Upper lobe of right lung (tissue), 1 donor: ENCODE results near the gene TNPO2. TPM values are rescaled to one million over a fixed set of nuclear protein-coding genes. Genes with fewer than 3 reads are reported as not detected.

Source experiments
- ATAC-seq: fragments of 200-7000 bp; cut with Tn5 transposase; one replicate; pipeline ENCODE4 v1.9.1; 2020; ENCODE audit warnings: mild to moderate bottlenecking, moderate library complexity
- DNase-seq: peaks from one replicate; pipeline ENCODE4 v3.0.0-alpha.2; 2020
- H3K27ac ChIP-seq: fragments of 200-600 bp; one replicate; pipeline ENCODE4 v1.8.0; 2022
- H3K27me3 ChIP-seq: fragments of 200-600 bp; one replicate; pipeline ENCODE4 v1.8.0; 2022; ENCODE audit warnings: mild to moderate bottlenecking
- H3K36me3 ChIP-seq: fragments of 200-600 bp; one replicate; pipeline ENCODE4 v1.8.0; 2022
- H3K4me1 ChIP-seq: fragments of 200-600 bp; one replicate; pipeline ENCODE4 v1.8.0; 2022
- H3K4me3 ChIP-seq: fragments of 200-600 bp; one replicate; pipeline ENCODE4 v1.8.0; 2022; ENCODE audit warnings: mild to moderate bottlenecking
- H3K9me3 ChIP-seq: fragments of 200-600 bp; one replicate; pipeline ENCODE4 v1.8.0; 2022
- CTCF ChIP-seq: fragments of 200-600 bp; IDR thresholded peaks from one replicate; pipeline ENCODE4 v1.8.0; 2022; ENCODE audit warnings: antibody characterized with exemption
- intact Hi-C: fragments of 100-400 bp; cut with DNase I; formaldehyde crosslinking; loops from one replicate; pipeline ENCODE4 v1.11.0; 2022
- total RNA-seq: library from RNA; stranded (reverse); fragmentation: NEBNext Ultra II Directional; extraction: Animal tissue kit (Norgen Biotek cat#: 25700); gene quantifications from one replicate; pipeline ENCODE4 v1.2.1, GENCODE V29; 2021
- donor health status: DM: no; HTN: yes; CAD: no; lungs with severe emphysema.

The TNPO2 gene
- total RNA-seq, 1 donor from 2014 or later, result 49.0 TPM

- ATAC-seq (peak; percentile 2), DNase-seq (no peak)
- H3K36me3 ChIP-seq, result peaks cover 42% of the 10 kb centered on the region
Measured at GRCh38 chr19:12665671-12666264, 58.0 kb downstream of the TNPO2 start.

GRCh38 chr19:12665281-12665573 lies 58.5 kb downstream of the TNPO2 start:
- Histone ChIP-seq H3K27me3 (no peaks in the 10 kb centered on the region), H3K4me1 (peaks cover 28% of the 10 kb centered on the region), H3K9me3 (no peaks in the 10 kb centered on the region), H3K36me3 (peaks cover 47% of the 10 kb centered on the region), H3K4me3 (peak overlapping the region; percentile 65), H3K27ac (peak overlapping the region; percentile 70)
- DNase-seq (peak; percentile 79), ATAC-seq (peak; percentile 69)
- no peak for TF ChIP-seq CTCF
- intact Hi-C loops, result no loop called here

More at GRCh38 chr19:12665671-12666264, 58.0 kb downstream of the TNPO2 start:
- Histone ChIP-seq H3K4me3 (peak overlapping the region; percentile 65), H3K27me3 (no peaks in the 10 kb centered on the region), H3K27ac (peak overlapping the region; percentile 70), H3K4me1 (peaks cover 33% of the 10 kb centered on the region), H3K9me3 (no peaks in the 10 kb centered on the region)
- intact Hi-C loops, result no loop called here
- no peak for TF ChIP-seq CTCF

- peaks cover 25% of the 10 kb centered on the region for H3K4me1 ChIP-seq
- H3K27ac ChIP-seq, result peak overlapping the region; percentile 70
- intact Hi-C loops, result no loop called here
- no peak for TF ChIP-seq CTCF
- H3K36me3 ChIP-seq, result peaks cover 53% of the 10 kb centered on the region
- no peaks in the 10 kb centered on the region for H3K27me3 ChIP-seq
- no peaks in the 10 kb centered on the region for H3K9me3 ChIP-seq
- DNase-seq, result no peak
- H3K4me3 ChIP-seq, result no peak overlapping the region
- ATAC-seq, result no peak
Measured at GRCh38 chr19:12664406-12665280, 59.1 kb downstream of the TNPO2 start.

GRCh38 chr19:12660980-12661379 lies 62.8 kb downstream of the TNPO2 start:
- DNase-seq (no peak), ATAC-seq (no peak)
- intact Hi-C loops, result no loop called here
- peaks cover 6% of the 10 kb centered on the region for H3K4me1 ChIP-seq
- H3K9me3 ChIP-seq, result no peaks in the 10 kb centered on the region
- no peak overlapping the region for H3K4me3 ChIP-seq
- H3K27me3 ChIP-seq, result no peaks in the 10 kb centered on the region
- H3K36me3 ChIP-seq, result peaks cover 81% of the 10 kb centered on the region
- no peak for TF ChIP-seq CTCF
- no peak overlapping the region for H3K27ac ChIP-seq

GRCh38 chr19:12657966-12658365 lies 65.8 kb downstream of the TNPO2 start:
- Histone ChIP-seq H3K4me1 (no peaks in the 10 kb centered on the region), H3K4me3 (no peak overlapping the region), H3K27ac (no peak overlapping the region), H3K27me3 (no peaks in the 10 kb centered on the region), H3K36me3 (peaks cover 85% of the 10 kb centered on the region), H3K9me3 (no peaks in the 10 kb centered on the region)
- DNase-seq (no peak), ATAC-seq (no peak)
- intact Hi-C loops, result no loop called here
- no peak for TF ChIP-seq CTCF
